Nephron progenitor cell (in vitro differentiated cells): ENCODE data around the gene COL11A2.

Experiments
- DNase-seq: peaks from one replicate; pipeline ENCODE4 v3.0.0; 2021
- H3K27ac Mint-ChIP-seq: 2 replicates; pipeline ENCODE4 v1.8.0; 2021; ENCODE audit warnings: mild to moderate bottlenecking, moderate library complexity, mixed read lengths
- H3K27me3 Mint-ChIP-seq: 2 replicates; pipeline ENCODE4 v1.8.0; 2021; ENCODE audit warnings: mild to moderate bottlenecking, low read depth, mixed read lengths; ENCODE audit not compliant: poor library complexity
- H3K36me3 Mint-ChIP-seq: 2 replicates; pipeline ENCODE4 v1.8.0; 2021; ENCODE audit warnings: low read depth, mixed read lengths
- H3K4me1 Mint-ChIP-seq: 2 replicates; pipeline ENCODE4 v1.8.0; 2021; ENCODE audit warnings: mixed read lengths
- H3K4me3 Mint-ChIP-seq: 2 replicates; pipeline ENCODE4 v1.8.0; 2021; ENCODE audit warnings: mild to moderate bottlenecking, moderate library complexity, mixed read lengths
- H3K9me3 Mint-ChIP-seq: 2 replicates; pipeline ENCODE4 v1.8.0; 2021; ENCODE audit warnings: mild to moderate bottlenecking, moderate library complexity, mixed read lengths
- CTCF ChIP-seq: fragments of 200-600 bp; sonication (generic); IDR thresholded peaks from 2 replicates; pipeline ENCODE4 v1.5.0; 2021; ENCODE audit warnings: antibody characterized with exemption

COL11A2 gene

GRCh38 chr6:33116417-33116816 is 75.8 kb downstream of the COL11A2 start:
- no peak overlapping the region for H3K27ac Mint-ChIP-seq
- peaks cover 22% of the 10 kb centered on the region for H3K4me1 Mint-ChIP-seq
- peak overlapping the region; percentile 75 for H3K4me3 Mint-ChIP-seq
- no peaks in the 10 kb centered on the region for H3K9me3 Mint-ChIP-seq
- H3K27me3 Mint-ChIP-seq: peaks cover 83% of the 10 kb centered on the region
- DNase-seq: no peak
- no peaks in the 10 kb centered on the region for H3K36me3 Mint-ChIP-seq
- no peak for TF ChIP-seq CTCF

- DNase-seq: no peak
- H3K27me3 Mint-ChIP-seq: peaks cover 93% of the 10 kb centered on the region
- H3K36me3 Mint-ChIP-seq: no peaks in the 10 kb centered on the region
- H3K4me3 Mint-ChIP-seq: no peak overlapping the region
- peaks cover 22% of the 10 kb centered on the region for H3K4me1 Mint-ChIP-seq
- H3K27ac Mint-ChIP-seq: no peak overlapping the region
- H3K9me3 Mint-ChIP-seq: no peaks in the 10 kb centered on the region
- TF ChIP-seq CTCF: no peak
Observed at GRCh38 chr6:33114406-33114805, 77.9 kb downstream of the COL11A2 start.

GRCh38 chr6:33113755-33114154 is 78.5 kb downstream of the COL11A2 start:
- H3K4me1 Mint-ChIP-seq: peaks cover 22% of the 10 kb centered on the region
- DNase-seq: no peak
- H3K27ac Mint-ChIP-seq: no peak overlapping the region
- no peak overlapping the region for H3K4me3 Mint-ChIP-seq
- no peaks in the 10 kb centered on the region for H3K36me3 Mint-ChIP-seq
- H3K9me3 Mint-ChIP-seq: no peaks in the 10 kb centered on the region
- TF ChIP-seq CTCF: no peak
- H3K27me3 Mint-ChIP-seq: peaks cover 98% of the 10 kb centered on the region
